ENCODE data around the gene EIF2S2.

EIF2S2 gene

GRCh38 chr20:34112600-34113101 lies 608 bp upstream of the EIF2S2 start:
- CTCF ChIA-PET, result interaction anchor here (0.5 to 1.3 kb wide), 8 partner anchors 10 to 496 kb away, joined by 3 to 6 read pairs (median 4); no protein-coding TSS in a partner anchor
- POLR2A ChIA-PET, result interaction anchor here (0.5 to 2.7 kb wide), 24 partner anchors 8 to 669 kb away, joined by 3 to 31 read pairs (median 4); partner anchors contain the start of genes CBFA2T2, CHMP4B, ITCH and PXMP4
- Histone ChIP-seq H3K4me3 (ENCODE audit: low read depth, low read length) (peak overlapping the region; percentile 85), H3K27ac (ENCODE audit: extremely low read depth, low read depth, low read length) (peak overlapping the region; percentile 44; the same call in 1 of the 2 replicates), H3K36me3 (ENCODE audit: control insufficient read depth in 2 of 2, insufficient read depth in 1 of 2, low read length in 2 of 2) (peaks cover 13 to 34% of the 10 kb centered on the region in 2 experiments; a peak in 2 of 3 replicates), H3K4me1 (ENCODE audit: control insufficient read depth, insufficient read depth, low read length) (peaks cover 3% of the 10 kb centered on the region; the same call in 1 of the 2 replicates), H3K9me3 (ENCODE audit: control insufficient read depth, insufficient read depth, low read depth, low read length) (no peaks in the 10 kb centered on the region)
- TF ChIP-seq ZNF184 (tag by site-specific recombination; IDR thresholded peaks at IDR 0.05) (0 out of 2 replicates have a peak, but pooled peaks have one; percentile 59), SP2 (tag by site-specific recombination; IDR thresholded peaks at IDR 0.05) (no peak), ZNF639 (tag by site-specific recombination; IDR thresholded peaks at IDR 0.05) (no peak), ZNF501 (tag by site-specific recombination; IDR thresholded peaks at IDR 0.05) (no peak), PRDM4 (tag by site-specific recombination; IDR thresholded peaks at IDR 0.05) (0 out of 2 replicates have a peak, but pooled peaks have one; percentile 16), ZNF777 (tag by site-specific recombination; IDR thresholded peaks at IDR 0.05; ENCODE audit: borderline replicate concordance) (no peak), ZNF488 (tag by site-specific recombination; IDR thresholded peaks at IDR 0.05) (no peak), ZNF10 (tag by site-specific recombination; IDR thresholded peaks at IDR 0.05) (no peak), PATZ1 (tag by site-specific recombination; IDR thresholded peaks at IDR 0.05) (no peak), ZNF837 (tag by site-specific recombination; IDR thresholded peaks at IDR 0.05) (no peak), SCRT2 (tag by site-specific recombination; IDR thresholded peaks at IDR 0.05) (0 out of 2 replicates have a peak, but pooled peaks have one; percentile 0), ZBTB21 (tag by site-specific recombination; IDR thresholded peaks at IDR 0.05) (no peak), EGR2 (tag by site-specific recombination; IDR thresholded peaks at IDR 0.05; ENCODE audit: low read depth) (no peak), OVOL3 (tag by site-specific recombination; IDR thresholded peaks at IDR 0.05) (no peak), ZBTB6 (tag by site-specific recombination; IDR thresholded peaks at IDR 0.05) (peak; percentile 27; the same call in 1 of the 2 replicates), ZNF169 (tag by site-specific recombination; IDR thresholded peaks at IDR 0.05) (no peak), ZNF214 (tag by site-specific recombination; IDR thresholded peaks at IDR 0.05; ENCODE audit: borderline replicate concordance) (no peak)
- TF ChIP-seq, protein P1, sequence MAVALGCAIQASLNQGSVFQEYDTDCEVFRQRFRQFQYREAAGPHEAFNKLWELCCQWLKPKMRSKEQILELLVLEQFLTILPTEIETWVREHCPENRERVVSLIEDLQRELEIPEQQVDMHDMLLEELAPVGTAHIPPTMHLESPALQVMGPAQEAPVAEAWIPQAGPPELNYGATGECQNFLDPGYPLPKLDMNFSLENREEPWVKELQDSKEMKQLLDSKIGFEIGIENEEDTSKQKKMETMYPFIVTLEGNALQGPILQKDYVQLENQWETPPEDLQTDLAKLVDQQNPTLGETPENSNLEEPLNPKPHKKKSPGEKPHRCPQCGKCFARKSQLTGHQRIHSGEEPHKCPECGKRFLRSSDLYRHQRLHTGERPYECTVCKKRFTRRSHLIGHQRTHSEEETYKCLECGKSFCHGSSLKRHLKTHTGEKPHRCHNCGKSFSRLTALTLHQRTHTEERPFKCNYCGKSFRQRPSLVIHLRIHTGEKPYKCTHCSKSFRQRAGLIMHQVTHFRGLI (tag by site-specific recombination; IDR thresholded peaks at IDR 0.05), result no peak
- TF ChIP-seq, protein P2, sequence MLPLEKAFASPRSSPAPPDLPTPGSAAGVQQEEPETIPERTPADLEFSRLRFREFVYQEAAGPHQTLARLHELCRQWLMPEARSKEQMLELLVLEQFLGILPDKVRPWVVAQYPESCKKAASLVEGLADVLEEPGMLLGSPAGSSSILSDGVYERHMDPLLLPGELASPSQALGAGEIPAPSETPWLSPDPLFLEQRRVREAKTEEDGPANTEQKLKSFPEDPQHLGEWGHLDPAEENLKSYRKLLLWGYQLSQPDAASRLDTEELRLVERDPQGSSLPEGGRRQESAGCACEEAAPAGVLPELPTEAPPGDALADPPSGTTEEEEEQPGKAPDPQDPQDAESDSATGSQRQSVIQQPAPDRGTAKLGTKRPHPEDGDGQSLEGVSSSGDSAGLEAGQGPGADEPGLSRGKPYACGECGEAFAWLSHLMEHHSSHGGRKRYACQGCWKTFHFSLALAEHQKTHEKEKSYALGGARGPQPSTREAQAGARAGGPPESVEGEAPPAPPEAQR (tag by site-specific recombination; IDR thresholded peaks at IDR 0.05), result no peak
- TF ChIP-seq, protein P3, sequence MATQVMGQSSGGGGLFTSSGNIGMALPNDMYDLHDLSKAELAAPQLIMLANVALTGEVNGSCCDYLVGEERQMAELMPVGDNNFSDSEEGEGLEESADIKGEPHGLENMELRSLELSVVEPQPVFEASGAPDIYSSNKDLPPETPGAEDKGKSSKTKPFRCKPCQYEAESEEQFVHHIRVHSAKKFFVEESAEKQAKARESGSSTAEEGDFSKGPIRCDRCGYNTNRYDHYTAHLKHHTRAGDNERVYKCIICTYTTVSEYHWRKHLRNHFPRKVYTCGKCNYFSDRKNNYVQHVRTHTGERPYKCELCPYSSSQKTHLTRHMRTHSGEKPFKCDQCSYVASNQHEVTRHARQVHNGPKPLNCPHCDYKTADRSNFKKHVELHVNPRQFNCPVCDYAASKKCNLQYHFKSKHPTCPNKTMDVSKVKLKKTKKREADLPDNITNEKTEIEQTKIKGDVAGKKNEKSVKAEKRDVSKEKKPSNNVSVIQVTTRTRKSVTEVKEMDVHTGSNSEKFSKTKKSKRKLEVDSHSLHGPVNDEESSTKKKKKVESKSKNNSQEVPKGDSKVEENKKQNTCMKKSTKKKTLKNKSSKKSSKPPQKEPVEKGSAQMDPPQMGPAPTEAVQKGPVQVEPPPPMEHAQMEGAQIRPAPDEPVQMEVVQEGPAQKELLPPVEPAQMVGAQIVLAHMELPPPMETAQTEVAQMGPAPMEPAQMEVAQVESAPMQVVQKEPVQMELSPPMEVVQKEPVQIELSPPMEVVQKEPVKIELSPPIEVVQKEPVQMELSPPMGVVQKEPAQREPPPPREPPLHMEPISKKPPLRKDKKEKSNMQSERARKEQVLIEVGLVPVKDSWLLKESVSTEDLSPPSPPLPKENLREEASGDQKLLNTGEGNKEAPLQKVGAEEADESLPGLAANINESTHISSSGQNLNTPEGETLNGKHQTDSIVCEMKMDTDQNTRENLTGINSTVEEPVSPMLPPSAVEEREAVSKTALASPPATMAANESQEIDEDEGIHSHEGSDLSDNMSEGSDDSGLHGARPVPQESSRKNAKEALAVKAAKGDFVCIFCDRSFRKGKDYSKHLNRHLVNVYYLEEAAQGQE (tag by site-specific recombination; IDR thresholded peaks at IDR 0.05), result 0 out of 2 replicates have a peak, but pooled peaks have one; percentile 21

Measured in HEK293 (cell line).